ENCODE measurements around the gene GJA9.
"Not testable (repeated sequence)": the region's sequence is repeated elsewhere in the genome, so short reads cannot be mapped to it uniquely, and the experiment has no call there.

The GJA9 gene

DNA sequence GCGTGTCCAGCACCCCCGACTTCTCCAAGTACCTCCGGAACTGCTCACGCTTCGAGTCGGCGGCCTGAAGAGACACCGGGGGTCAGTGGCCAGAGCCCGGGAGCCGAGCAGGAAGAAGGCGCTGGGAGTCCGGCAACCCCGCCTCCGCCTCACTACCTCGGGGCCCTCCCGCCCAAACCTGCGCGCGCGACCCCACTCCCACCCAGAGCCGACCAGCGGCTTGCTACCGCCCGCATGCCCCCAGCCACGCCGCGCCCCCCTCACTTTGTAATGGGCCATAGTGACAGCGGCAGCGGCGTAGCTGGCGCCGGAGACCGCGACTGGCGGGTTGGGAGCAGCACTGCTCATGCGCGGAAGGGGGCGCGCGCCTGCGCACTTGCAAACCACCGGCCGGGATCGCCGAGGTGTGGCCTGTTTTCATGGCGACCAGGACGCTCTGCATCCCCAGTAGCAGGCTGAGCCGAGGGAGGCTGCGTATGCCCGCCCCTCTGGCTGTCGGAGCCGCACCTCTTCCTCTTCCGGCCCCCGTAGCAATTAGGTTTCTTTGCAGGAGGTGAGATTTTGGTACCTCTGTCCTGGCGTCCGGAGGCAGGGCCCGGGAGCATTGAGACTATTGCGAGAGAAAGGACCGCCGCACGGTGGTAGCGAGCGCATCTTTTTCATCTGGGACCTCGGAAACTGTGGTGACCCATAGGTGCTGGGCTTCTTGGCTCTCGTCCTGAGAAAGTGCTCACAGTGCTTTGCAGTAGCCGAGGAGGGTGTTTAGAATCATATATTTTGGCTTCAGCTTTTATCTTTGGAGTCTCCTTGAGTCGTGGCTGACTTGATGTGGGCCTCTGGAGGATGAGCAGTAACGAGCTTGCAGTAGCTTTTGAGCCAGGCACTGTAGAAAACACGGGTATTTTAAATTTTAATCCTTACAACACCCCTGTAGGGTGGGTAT is 8.1 kb downstream of the GJA9 start, which contains the start of gene MYCBP:
Gene MYCBP (minus strand): TSS at position 322 of the 943 bp plus-strand sequence. CDS start 43 bp downstream, at position 279.
- DNase-seq (ENCODE audit: low read depth in 2 of 3, low spot score in 1 of 3): peak; percentile 91 to 95 (median 94)

- DNase-seq (ENCODE audit: low read depth in 2 of 3, low spot score in 1 of 3): peak in 2 of 3 donors; percentile 19 to 26
Observed at GRCh38 chr1:38872401-38873026, 8.9 kb downstream of the GJA9 start.

DNA sequence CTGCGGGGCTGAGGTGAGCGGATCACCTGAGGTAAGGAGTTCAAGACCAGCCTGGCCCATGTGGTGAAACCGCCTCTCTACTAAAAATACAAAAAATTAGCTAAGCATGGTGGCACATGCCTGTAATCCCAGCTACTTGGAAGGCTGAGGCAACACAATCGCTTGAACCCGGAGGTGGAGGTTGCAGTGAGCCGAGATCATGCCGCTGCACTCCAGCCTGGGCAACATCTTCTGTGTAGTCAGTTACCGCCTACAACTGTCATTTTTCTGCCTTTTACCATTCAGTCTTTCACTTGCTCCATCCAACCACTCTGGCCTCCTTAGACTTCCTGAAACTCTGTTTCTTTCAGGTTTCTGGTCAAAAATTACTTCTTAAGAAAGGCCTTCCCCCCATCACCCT is 10.4 kb downstream of the GJA9 start:
- no peak for DNase-seq (ENCODE audit: low read depth in 2 of 3, low spot score in 1 of 3)

DNA sequence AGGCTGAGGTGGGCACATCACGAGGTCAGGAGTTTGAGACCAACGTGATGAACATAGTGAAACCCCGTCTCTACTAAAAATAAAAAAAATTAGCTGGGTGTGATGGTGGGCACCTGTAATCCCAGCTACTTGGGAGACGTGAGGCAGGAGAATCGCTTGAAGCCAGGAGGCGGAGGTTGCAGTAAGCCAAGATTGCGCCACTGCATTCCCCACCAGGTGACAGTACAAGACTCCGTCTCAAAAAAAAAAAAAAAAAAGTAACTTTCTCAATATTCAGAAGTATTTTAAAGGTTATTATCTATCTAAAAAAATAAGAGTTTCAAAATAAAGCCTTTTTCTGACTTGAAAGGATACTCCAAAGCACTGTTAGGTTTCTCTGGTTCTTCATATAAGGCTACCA is 14.2 kb downstream of the GJA9 start:
- DNase-seq (ENCODE audit: low read depth in 2 of 3, low spot score in 1 of 3): no peak

DNA sequence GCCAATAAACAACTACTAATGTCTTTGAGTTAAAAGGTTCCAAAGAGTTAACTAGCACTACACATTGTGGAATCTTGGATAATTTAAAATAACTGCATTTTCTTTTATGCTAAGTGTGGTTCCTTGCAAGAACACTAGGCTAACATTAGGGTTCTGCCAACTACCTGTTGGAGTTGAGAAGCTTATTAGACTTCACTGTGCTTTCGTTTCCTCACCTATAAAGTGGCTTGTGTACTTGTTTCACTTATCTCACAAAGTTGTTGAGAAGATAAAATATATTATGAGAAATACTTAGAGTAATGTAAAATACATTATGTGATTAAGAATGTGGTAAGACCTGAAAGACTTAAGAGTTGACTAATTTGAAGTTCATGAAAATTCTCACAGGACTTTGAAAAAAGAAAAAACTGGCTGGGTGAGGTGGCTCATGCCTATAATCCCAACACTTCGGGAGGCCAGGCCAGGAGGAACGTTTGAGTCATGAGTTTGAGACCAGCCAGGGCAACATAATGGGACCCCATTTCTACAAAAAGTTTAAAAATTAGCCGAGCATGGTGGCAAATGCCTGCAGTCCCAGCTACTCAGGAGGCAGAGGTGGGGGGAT is 16.2 kb downstream of the GJA9 start:
- no peak for DNase-seq (ENCODE audit: low read depth in 2 of 3, low spot score in 1 of 3)

- DNase-seq (ENCODE audit: low read depth in 2 of 3, low spot score in 1 of 3): no peak
Observed at GRCh38 chr1:38860454-38860795, 21.0 kb downstream of the GJA9 start.

- DNase-seq (ENCODE audit: low read depth in 2 of 3, low spot score in 1 of 3): peak; percentile 96 to 98 (median 97)
Observed at GRCh38 chr1:38859561-38860453, 21.6 kb downstream of the GJA9 start, which contains the start of gene RRAGC. RRAGC (minus strand) TSS chr1:38859772; CDS start chr1:38859646, 126 bp downstream.

DNA sequence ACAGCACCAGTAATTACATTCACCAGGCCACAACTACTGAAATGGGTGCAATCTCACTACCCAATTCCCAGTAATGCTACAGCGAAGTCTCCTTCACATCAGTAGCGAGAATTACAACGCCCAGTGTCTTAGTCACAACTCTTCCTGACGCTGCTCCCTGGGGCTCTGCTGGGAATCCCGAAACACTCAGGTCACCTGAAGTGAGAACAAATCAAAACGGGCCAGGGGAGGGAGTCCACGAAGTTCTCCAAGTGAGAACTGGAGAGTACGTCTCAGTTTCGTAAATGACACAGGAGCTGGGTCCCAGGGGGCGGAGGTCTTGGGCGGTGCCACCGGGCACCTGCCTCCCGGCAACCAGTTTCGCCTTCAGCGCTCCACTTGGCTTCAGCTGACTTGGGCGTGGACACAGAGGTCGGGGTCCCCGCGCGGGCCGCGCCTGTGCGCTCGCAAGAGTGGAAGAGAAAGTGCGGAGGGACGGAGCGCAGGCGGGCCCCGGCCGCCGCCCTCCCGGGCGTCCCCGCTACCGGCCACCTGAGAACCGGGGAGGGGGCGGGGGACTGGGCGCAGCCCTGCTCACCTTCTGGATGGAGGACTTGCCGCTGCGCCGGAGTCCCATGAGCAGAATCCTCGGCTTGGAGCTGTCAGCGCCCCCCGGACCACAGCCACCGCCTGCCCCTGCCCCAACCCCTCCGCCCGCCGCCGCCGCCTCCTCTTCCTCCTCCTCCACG is 22.4 kb downstream of the GJA9 start:
- DNase-seq (ENCODE audit: low read depth in 2 of 3, low spot score in 1 of 3): peak; percentile 35 to 62 (median 44)

DNA sequence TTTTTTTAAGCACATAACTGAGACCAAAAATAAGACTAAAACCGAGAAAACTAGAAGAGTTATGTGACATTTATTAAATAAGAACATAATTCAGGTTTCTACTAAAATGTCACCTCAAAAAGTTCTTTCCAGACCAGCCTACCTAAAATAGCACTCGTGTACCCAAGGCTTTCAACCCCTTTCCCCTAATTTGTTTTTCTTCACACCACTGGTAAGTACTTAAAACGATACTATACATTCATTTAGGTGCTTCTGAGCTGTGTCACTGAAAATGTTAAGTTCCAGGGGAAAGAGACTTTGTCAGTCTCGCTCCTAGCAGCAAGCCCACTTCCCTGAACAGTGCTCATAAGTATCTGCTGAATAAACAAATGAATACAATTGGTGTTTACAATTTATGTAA is 28.6 kb downstream of the GJA9 start:
- DNase-seq (ENCODE audit: low read depth in 2 of 3, low spot score in 1 of 3): no peak

DNA sequence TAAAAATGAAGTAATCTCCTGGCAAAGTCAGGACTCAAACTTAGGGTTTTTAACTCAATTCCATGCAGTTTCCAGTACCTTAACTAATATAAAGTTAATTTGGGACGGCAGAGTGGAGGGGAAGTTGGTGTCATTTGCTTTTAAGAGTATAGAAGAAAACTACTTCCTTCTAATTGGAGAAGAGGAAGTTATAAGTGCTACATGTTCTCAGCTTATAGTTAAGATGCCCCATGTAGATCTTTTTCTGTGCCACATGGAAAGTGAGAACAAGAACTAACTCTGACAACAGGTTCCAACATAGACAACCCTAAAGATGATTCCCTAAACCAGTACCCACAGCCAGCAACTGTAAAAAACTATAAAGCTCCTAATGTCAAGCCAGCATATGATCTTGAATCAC is 33.3 kb downstream of the GJA9 start:
- no peak for DNase-seq (ENCODE audit: low read depth in 2 of 3, low spot score in 1 of 3)

GRCh38 chr1:38846210-38846609 is 35.2 kb downstream of the GJA9 start:
- no peak for DNase-seq (ENCODE audit: low read depth in 2 of 3, low spot score in 1 of 3)

DNA sequence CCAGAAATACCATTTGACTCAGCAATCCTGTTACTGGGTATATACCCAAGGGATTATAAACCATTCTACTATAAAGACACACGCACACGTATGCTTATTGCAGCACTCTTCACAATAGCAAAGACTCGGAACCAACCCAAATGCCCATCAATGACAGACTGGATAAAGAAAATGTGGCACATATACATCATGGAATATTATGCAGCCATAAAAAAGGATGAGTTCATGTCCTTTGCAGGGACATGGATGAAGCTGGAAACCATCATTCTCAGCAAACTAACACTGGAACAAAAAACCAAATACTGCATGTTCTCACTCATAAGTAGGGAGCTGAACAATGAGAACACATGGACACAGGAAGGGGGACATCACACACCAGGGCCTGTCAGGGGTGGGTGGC is 36.3 kb downstream of the GJA9 start:
- not testable (repeated sequence) for DNase-seq (ENCODE audit: low read depth in 2 of 3, low spot score in 1 of 3)

DNA sequence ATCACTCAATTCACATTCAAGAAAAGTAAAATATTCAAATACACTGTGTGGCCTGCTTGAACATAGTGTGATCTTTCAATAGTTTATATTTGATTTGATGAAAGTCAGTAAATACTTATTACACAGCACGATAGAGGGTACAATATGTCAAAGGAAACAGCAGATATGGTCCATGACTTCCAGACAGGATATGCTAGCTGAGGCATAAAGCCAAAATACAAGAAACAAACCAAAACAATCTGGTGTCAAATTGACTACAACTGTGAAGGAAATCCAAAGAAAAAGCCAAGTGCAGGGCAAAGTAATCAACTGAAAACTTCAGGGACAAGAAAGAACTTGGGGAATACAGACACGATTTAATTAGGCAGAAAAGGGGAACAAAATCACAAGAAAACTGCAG is 41.1 kb downstream of the GJA9 start:
- DNase-seq (ENCODE audit: low read depth in 2 of 3, low spot score in 1 of 3): no peak

DNA sequence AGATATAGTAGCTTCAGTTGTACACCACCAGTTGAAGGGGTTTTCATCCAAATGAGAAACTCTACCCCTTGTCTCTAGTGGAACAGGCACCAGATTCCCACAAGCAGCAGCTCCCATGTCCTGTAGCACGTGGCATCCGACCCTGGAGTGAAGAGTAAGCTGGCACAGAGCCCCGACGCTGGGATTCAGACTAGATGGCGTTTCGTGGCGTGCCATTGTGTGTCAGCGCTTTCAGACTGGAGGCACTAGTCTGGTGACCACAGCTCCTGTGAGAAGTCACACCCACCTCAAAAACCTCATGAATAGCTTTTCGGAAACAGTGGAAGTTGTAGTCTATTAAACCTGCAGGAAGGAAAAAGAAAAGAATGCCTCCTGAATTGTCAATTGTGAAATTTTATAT is 42.0 kb downstream of the GJA9 start:
- DNase-seq (ENCODE audit: low read depth in 2 of 3, low spot score in 1 of 3): no peak

- not testable (repeated sequence) for DNase-seq (ENCODE audit: low read depth in 2 of 3, low spot score in 1 of 3)
Observed at GRCh38 chr1:38836316-38836715, 45.1 kb downstream of the GJA9 start.

DNA sequence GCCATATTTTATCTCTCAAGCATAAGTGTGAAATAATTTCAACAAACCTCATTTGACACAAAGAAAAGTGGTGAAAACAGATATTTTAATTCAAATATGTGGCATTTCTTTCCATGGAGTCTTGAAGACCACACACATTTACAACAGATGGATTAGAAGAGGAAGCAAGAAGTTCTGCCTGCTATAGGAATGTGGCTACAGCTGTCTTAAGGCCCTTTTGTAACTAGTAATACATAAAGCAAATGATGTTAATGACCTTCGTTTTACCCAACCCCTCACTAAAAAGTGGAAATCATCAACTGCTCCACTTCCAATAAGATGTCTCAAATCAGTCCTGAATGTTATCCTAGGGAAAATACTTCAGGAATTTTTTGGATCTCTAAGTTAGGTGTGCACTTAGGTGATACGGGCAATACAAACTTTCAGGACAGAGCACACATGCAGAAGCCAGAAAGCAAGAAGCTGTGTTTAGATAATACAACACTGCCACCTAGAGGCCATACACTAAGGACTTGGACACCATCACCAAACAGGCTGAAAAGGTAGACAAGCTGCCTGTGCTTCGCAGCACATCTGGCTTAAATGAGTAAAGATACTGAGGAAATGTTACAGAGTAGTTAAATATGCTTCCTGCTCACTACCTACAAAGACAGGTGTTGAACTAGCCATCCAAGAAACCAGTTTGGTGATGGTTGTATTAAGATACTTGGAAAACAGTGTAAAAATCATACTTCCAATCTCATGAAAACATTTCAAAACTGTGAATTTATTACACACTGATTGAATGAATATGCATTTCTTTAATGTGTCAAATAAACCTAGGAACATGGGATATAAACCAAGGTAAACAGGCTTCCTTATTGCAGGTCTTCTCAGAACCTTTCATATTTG is 46.2 kb downstream of the GJA9 start:
- DNase-seq (ENCODE audit: low read depth in 2 of 3, low spot score in 1 of 3): peak in 1 of 3 donors; percentile 78

DNA sequence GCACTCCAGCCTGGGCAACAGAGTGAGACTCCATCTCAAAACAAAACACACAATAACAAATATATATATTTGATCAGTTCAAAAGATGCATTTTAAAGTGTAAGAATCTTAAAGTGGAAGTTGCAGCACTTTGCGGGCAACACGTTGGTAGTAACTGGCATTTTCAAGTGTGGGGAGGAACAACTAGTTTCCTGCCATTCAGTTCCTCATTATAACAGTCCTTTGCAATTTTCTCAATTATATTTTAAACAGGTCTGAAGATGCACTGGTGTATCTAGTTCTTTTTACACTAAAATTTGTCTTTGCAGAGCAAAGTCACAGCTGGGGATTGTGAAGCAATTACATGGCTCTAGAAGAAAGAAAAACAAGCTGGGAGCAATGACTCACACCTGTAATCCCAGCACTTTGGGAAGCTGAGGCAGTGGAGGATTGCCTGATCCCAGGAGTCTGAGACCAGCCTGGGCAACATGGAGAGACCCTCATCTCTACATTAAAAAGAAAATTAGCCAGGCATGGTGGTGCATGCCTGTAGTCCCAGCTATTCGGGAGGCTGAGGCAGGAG is 47.1 kb downstream of the GJA9 start:
- DNase-seq (ENCODE audit: low read depth in 2 of 3, low spot score in 1 of 3): no peak

DNA sequence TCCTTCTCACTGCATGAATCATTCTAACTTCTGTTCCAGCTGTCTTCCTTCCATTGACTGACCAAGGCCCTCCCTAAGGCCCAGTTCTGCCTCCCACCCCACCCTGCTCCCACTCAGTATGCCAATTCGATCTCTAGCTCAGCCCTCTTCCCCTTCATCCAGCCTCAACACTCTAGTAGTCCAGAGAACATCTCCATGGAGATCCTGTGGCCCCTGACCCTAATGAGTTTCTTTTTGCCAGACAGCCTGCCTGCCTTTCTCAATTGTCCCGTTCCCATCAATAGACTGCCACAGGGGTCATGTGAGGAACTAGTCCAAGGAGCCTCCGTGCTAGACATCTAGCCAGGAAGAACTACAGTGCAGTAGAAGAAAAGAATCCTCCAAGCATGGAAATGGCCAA is 48.2 kb downstream of the GJA9 start:
- DNase-seq (ENCODE audit: low read depth in 2 of 3, low spot score in 1 of 3): no peak

GRCh38 chr1:38832370-38832734 is 49.0 kb downstream of the GJA9 start:
- no peak for DNase-seq (ENCODE audit: low read depth in 2 of 3, low spot score in 1 of 3)

Data from stimulated activated CD4-positive, alpha-beta T cell treated with anti-CD3 and anti-CD28 coated beads, Interleukin-12 subunit alpha, Interleukin-12 subunit beta, amount 100 ng/mL, for 48 hours (primary cell).